GM21515 (cell line): ENCODE data around the gene GALNT9.

Experiments used
- ATAC-seq: cut with Tn5 transposase; IDR thresholded peaks from one replicate; pipeline ENCODE4 v1.9.1; 2021; ENCODE audit not compliant: unreplicated experiment

Gene GALNT9

GRCh38 chr12:132218527-132218875 lies 110.9 kb downstream of the GALNT9 start:
- ATAC-seq, result no peak

- no peak for ATAC-seq
Observed at GRCh38 chr12:132217800-132218526, 111.4 kb downstream of the GALNT9 start.

GRCh38 chr12:132217371-132217770 lies 112.0 kb downstream of the GALNT9 start:
- ATAC-seq, result no peak

- ATAC-seq, result no peak
Observed at GRCh38 chr12:132216354-132216987, 112.9 kb downstream of the GALNT9 start.

- no peak for ATAC-seq
Observed at GRCh38 chr12:132215299-132215989, 113.9 kb downstream of the GALNT9 start.

- ATAC-seq, result no peak
Observed at GRCh38 chr12:132214891-132215290, 114.5 kb downstream of the GALNT9 start.

- no peak for ATAC-seq
Observed at GRCh38 chr12:132214161-132214476, 115.3 kb downstream of the GALNT9 start.

- no peak for ATAC-seq
Observed at GRCh38 chr12:132213359-132214160, 115.8 kb downstream of the GALNT9 start.

- no peak for ATAC-seq
Observed at GRCh38 chr12:132211816-132212215, 117.6 kb downstream of the GALNT9 start.

- ATAC-seq, result no peak
Observed at GRCh38 chr12:132211326-132211725, 118.1 kb downstream of the GALNT9 start.

GRCh38 chr12:132210223-132211055 lies 119.0 kb downstream of the GALNT9 start:
- no peak for ATAC-seq

- ATAC-seq, result no peak
Observed at GRCh38 chr12:132209619-132210222, 119.7 kb downstream of the GALNT9 start.

- ATAC-seq, result no peak
Observed at GRCh38 chr12:132208153-132208823, 121.1 kb downstream of the GALNT9 start.

GRCh38 chr12:132207083-132207775 lies 122.2 kb downstream of the GALNT9 start:
- no peak for ATAC-seq

GRCh38 chr12:132206046-132206434 lies 123.3 kb downstream of the GALNT9 start:
- ATAC-seq, result no peak

GRCh38 chr12:132205271-132206045 lies 123.9 kb downstream of the GALNT9 start:
- ATAC-seq, result no peak

GRCh38 chr12:132204793-132205270 lies 124.6 kb downstream of the GALNT9 start:
- ATAC-seq, result no peak
